NCI-H128 (cell line): ENCODE measurements around the gene PHYHIPL.

Experiments
- DNase-seq: peaks from one replicate; lab custom pipeline; 2025; ENCODE audit not compliant: unreplicated experiment; lab: John Stamatoyannopoulos, UW

PHYHIPL gene

DNA sequence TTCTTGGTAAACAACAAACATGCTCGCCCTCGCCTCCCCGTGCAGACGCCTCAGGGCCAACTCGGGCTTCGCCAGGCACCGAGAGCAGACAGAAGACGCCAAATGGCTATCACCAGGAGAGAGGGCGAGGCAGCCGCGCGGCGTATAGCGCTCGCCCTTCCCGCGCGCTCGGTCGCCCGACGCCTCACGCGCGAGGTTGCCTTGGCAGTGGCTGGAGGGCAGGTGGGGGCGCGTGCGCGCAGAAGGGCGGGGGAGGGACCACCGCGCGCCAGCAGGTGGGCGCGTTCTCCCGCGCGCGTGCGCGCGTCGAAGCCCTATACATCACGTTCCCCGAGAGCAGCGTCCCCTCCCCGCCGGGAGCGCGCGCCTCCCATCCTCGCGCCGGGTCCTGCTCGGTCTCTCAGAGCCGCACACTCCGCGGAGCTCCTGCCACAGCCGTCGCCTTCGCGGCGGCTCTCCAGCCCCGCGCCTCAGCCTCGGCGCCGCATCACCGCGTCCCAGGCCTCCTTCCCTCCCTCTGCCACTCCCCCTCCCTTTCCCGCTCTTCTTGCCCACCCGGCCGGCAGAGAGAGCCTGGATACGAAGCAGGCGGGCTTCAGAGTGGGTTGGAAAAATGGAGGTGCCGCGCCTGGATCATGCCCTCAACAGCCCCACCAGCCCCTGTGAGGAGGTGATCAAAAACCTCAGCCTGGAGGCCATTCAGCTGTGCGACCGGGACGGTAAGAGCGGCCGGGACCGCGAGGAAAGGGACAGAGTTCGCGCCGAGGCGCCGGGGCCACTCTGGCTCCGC, at the start of gene PHYHIPL:
PHYHIPL (plus strand) TSS at position 403 of the 790 bp plus-strand sequence; CDS start at position 614, 211 bp downstream.
- peak; percentile 75 for DNase-seq

- DNase-seq, result no peak
These were observed 49.5 kb upstream of the PHYHIPL start for GRCh38 chr10:59126991-59127390.

- DNase-seq, result no peak
These were observed 48.5 kb upstream of the PHYHIPL start for GRCh38 chr10:59127991-59128390.

GRCh38 chr10:59129867-59130266, 46.6 kb upstream of the PHYHIPL start:
- no peak for DNase-seq

GRCh38 chr10:59131666-59132065, 44.8 kb upstream of the PHYHIPL start:
- no peak for DNase-seq

GRCh38 chr10:59133841-59134593, 42.4 kb upstream of the PHYHIPL start:
- no peak for DNase-seq

DNA sequence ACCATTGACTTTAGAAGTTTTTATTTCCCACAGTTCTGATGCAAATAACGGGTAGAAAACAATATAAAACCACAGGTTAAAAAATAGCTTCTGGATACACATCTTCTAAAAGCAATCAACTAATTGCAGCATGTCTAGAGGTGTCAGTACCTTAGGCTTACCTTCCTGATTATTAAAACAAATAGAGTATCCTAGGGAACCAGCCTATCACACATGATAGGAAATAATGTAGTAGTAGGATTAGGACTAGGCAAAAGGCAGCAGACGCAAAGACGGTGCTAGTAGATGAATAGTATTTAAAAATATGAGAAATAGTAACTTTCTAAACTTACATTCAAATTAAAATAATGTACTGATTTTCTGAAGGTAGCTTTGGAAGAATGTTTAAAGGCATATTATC, 41.7 kb upstream of the PHYHIPL start:
- no peak for DNase-seq

DNA sequence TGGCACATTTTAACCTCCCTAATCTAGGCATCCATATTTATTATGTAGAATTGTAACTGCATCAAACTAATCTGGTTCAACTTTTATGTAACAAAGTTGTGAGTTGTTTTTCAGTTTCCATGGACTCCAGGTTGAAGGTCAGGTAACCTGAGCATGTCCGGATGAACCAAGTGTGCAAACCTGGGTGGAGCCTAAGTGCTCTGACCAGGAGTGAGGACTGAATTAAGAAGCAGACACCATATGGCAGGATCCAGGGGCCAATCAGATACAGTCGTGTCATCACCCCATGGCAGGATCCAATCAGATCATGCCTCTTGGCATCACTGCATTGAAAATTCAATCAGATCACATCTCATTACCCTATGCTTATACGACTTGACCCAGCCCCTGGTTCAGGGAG, 41.2 kb upstream of the PHYHIPL start:
- no peak for DNase-seq

DNA sequence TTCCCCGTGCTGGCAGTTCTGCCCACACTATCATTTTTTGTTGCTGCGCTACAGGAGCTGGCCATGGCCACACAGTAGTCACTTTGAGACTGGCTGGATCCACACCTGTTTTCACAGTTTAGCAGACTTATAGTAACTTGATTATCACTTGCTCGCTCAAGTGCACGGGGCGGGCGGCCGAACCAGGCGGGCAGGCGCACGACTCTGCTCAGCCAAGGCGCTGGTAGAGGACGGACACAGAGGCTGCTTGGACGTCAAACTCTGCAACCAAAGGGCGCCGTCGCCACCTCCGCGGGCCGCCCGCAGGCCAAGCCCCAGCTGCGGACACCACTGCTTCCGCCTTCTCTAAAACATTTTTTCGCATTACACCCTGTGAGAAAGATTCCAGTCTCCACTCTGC, 38.4 kb upstream of the PHYHIPL start:
- DNase-seq, result no peak

DNA sequence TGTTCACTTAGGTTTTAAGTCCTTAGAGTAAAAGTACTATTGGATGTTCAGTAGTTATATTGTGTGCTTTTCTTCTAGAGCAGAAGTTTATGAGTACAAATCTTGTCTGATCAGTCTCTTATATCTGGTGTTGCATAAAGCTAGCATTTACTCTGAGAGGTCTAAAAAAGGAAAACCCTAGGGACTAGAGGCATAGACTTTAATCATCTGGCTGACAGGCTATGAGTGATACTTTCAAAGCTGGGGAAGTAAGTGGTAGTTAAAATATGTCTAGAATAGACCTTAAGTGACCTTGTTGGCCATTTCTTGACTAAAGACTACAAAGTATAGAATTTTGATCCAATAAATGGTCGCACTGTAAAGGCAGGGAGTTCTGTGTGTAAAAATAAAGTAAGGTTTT, 32.9 kb upstream of the PHYHIPL start:
- DNase-seq, result no peak

DNA sequence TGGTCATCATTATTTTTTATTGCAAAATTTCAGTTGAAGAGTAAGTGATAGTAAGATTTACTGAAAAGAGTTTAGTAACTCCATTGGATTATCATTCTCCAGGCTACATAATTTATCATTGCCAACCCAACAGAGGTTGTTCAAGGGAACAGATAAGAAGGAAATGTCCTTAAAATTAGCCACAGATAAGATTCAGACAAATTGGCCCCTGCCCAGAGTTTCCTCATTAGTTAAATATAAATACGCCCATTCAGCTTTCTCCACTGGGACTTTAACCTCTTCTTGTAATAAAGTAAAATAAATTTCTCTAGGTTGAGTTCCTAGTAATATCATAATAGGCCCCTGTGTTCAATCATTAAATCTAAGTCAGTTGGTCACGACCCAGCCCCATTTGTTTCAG, 27.7 kb upstream of the PHYHIPL start:
- DNase-seq, result no peak

GRCh38 chr10:59155556-59155955, 20.9 kb upstream of the PHYHIPL start:
- DNase-seq, result no peak

DNA sequence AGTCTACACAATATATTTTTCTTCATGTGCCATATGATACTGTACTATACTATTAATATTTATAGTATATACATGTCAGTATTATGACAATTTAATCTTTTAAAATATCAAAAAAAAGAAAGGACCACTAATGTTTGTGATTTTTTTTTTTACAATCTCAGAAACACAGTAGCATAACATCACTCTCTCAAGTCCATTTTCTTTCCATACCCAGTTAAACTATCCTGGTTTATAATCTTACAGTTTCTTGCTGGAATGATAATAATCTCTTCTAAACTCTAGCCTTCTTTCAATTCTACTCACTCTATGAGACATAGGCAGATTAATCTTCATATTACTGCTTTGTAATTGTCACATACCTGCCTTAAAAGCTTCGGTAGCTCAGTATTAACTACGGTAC, 8.9 kb upstream of the PHYHIPL start:
- DNase-seq, result no peak

GRCh38 chr10:59172567-59172966, 3.9 kb upstream of the PHYHIPL start:
- DNase-seq, result no peak

DNA sequence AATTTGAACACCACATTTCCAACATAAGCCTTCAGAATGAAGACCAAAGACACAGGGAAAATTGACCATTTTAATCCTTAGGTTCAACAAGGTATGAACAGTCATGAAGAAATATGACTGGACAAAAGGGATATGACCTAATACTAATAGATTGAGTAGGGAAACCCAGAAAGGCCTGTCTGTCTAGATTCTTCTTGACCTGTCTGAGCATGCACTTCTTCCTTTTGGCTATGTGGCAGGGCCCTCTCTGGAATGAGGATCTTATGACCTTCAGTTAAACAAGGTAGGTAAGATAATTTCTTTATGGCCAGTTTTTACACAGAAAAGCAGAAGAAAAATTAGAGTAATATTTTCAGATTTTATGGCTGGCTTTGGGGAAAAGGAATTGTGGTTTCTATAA, 3.0 kb upstream of the PHYHIPL start:
- DNase-seq, result no peak

- DNase-seq, result no peak
These were observed 754 bp upstream of the PHYHIPL start for GRCh38 chr10:59175538-59176240.

DNA sequence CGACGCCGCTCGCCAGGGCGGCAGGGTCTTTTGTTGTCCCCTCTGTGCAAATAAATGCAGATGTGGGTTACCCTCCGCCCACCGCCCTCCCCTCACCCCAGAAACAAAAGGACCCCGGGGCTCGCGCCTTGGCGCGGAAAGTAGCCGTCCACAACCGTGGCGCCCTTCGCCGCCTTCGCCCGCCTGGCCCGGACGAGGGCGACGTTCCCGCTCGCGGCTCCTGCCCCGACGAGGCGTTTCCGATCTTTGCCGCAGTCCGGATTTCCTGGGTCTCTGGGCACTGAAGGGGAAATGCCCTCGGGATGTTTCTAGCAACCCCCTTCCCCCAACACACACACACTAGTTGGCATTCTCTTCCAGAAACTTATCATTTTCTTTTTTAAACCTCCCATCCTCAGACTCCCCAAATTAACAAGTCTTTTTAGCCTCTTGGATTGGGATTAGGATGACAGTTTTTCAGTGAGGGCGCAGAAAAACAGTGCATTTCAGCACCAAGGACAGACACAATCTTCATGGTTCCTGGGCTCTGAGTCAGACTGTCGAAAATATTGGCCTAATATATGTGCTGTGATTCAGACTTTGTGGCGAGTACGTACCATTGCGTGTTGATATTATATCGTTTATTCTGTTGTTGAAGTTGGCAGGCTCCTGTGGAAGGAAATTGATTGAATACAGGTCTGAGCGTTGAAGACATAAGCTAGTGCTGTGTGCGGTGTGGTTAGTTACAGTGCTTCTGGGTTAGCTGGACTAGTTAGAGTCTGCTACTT, 771 bp downstream of the PHYHIPL start:
- DNase-seq, result no peak

DNA sequence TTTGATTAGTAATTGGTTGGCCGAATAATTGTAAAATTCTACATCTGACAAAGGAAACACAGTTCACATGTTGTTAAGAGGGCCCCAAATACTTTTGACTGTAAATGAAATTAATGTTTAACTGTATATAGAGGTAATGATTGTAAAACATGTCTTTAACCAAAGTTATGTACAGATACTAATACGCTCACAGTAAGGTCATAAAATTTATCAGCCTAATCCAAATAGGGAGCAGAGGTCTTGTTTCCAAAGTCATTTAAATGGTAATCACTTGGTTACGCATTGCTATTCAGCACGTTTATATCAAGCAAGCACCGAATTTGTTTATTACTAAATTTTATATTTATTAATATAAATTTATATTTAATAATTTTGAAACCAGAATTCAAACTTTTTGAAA, 1.4 kb downstream of the PHYHIPL start:
- DNase-seq, result no peak

GRCh38 chr10:59179068-59179467, 2.6 kb downstream of the PHYHIPL start:
- DNase-seq, result no peak

- no peak for DNase-seq
These were observed 4.3 kb downstream of the PHYHIPL start for GRCh38 chr10:59180689-59181270.

GRCh38 chr10:59181668-59182067, 5.2 kb downstream of the PHYHIPL start:
- no peak for DNase-seq
